GM12878 (cell line): ENCODE results near the gene PASK. TPM values are rescaled to one million over a fixed set of nuclear protein-coding genes. Genes with fewer than 3 reads are reported as not detected.

Experiments
- ATAC-seq: fragments of 200-7000 bp; cut with Tn5 transposase; 3 replicates; pipeline ENCODE4 v1.9.1; 2020; ENCODE audit warnings: mild to moderate bottlenecking, moderate library complexity
- BruUV-seq: library from RNA; stranded (reverse); fragments of 400-500 nt; replicated peaks from 2 replicates; lab custom pipeline; 2021; lab: Mats Ljungman, UMichigan
- CTCF ChIA-PET: fragments of 300-600 bp; sonication (Branson Sonifier 250); formaldehyde crosslinking; extraction: SDS; loops from one replicate; lab custom pipeline; 2021; ENCODE audit warnings: inconsistent platforms; lab: Yijun Ruan, JAX
- POLR2A ChIA-PET: fragments of 350-600 bp; formaldehyde crosslinking; extraction: SDS; loops from one replicate; lab custom pipeline; 2021; ENCODE audit warnings: inconsistent platforms; lab: Charles Lee
- RAD21 ChIA-PET: fragments of 300-600 bp; sonication (Branson Sonifier 250); formaldehyde crosslinking; loops from one replicate; lab custom pipeline; 2023; ENCODE audit warnings: antibody characterized with exemption; ENCODE audit not compliant: unreplicated experiment; lab: Charles Lee
- SMC1A ChIA-PET: fragments of 300-600 bp; sonication (Branson Sonifier 250); formaldehyde crosslinking; loops from one replicate; lab custom pipeline; 2023; ENCODE audit not compliant: unreplicated experiment, uncharacterized antibody; lab: Charles Lee
- DNase-seq: peaks from one replicate; pipeline ENCODE4 v3.0.0-alpha.2; 2011; ENCODE audit warnings: low read depth, low spot score
- FAIRE-seq: peaks from 3 replicates; lab custom pipeline; 2011; peaks lifted over from hg19 to GRCh38; lab: Jason Lieb, UNC
- H2AFZ ChIP-seq: 2 replicates; pipeline ENCODE4 v1.6.0; 2011; ENCODE audit warnings: low read depth, low read length, control low read depth; ENCODE audit not compliant: control insufficient read depth
- H3K27ac ChIP-seq: 2 replicates; pipeline ENCODE4 v1.5.1; 2011; ENCODE audit warnings: control low read depth; ENCODE audit not compliant: control insufficient read depth, insufficient read depth
- H3K27me3 ChIP-seq, 2 experiments: replicated peaks in 1 of 2; 2 replicates each; pipeline versions ENCODE4 v1.6.0 to v1.6.1; 2011; ENCODE audit warnings: low read length in 1 of 2; ENCODE audit not compliant: control insufficient read depth in 2 of 2, insufficient read depth in 2 of 2
- H3K36me3 ChIP-seq, 2 experiments: 2 replicates each; pipeline ENCODE4 v1.5.1; 2011; ENCODE audit warnings: low read length in 1 of 2; ENCODE audit not compliant: control insufficient read depth in 2 of 2, insufficient read depth in 2 of 2
- H3K4me1 ChIP-seq: 2 replicates; pipeline ENCODE4 v1.6.1; 2011; ENCODE audit warnings: mild to moderate bottlenecking, low read length, moderate library complexity, mixed read lengths; ENCODE audit not compliant: control insufficient read depth, insufficient read depth
- H3K4me2 ChIP-seq: 2 replicates; pipeline ENCODE4 v1.6.0; 2011; ENCODE audit warnings: control low read depth; ENCODE audit not compliant: control insufficient read depth, insufficient read depth
- H3K4me3 ChIP-seq: fragments of 200-600 bp; sonication (generic); 2 replicates; pipeline ENCODE4 v1.5.1; 2016
- H3K79me2 ChIP-seq: 2 replicates; pipeline ENCODE4 v1.6.0; 2011; ENCODE audit warnings: low read length; ENCODE audit not compliant: control insufficient read depth, insufficient read depth
- H3K9ac ChIP-seq: 2 replicates; pipeline ENCODE4 v1.8.0; 2011; ENCODE audit warnings: low read length, control low read depth, mixed read lengths; ENCODE audit not compliant: control insufficient read depth, insufficient read depth
- H3K9me3 ChIP-seq: replicated peaks from 3 replicates; pipeline ENCODE4 v1.5.1; 2011; ENCODE audit warnings: mild to moderate bottlenecking, low read length; ENCODE audit not compliant: control insufficient read depth, insufficient read depth
- H4K20me1 ChIP-seq: 2 replicates; pipeline ENCODE4 v1.6.0; 2011; ENCODE audit not compliant: control insufficient read depth, insufficient read depth
- BRCA1 ChIP-seq: IDR thresholded peaks from 2 replicates; pipeline ENCODE4 v1.6.1; 2011; ENCODE audit warnings: low read depth, low read length, improper control_type of control experiment
- POLR2AphosphoS2 ChIP-seq: IDR thresholded peaks from 2 replicates; pipeline ENCODE4 v1.6.1; 2011; ENCODE audit warnings: low read depth, mild to moderate bottlenecking, low read length, improper control_type of control experiment, moderate library complexity
- RCOR1 ChIP-seq: conservative IDR thresholded peaks from 2 replicates; pipeline ENCODE4 v1.6.1; 2012; ENCODE audit warnings: low read depth, low read length, improper control_type of control experiment
- WGBS: methylation state at CpG from one replicate; pipeline ENCODE4 v1.1.6; 2016; ENCODE audit warnings: low lambda C conversion rate; ENCODE audit not compliant: insufficient replicate concordance, insufficient coverage; ENCODE audit errors: missing lambda C conversion rate; 5-methylcytosine and 5-hydroxymethylcytosine counted together
- in situ Hi-C: fragments of 300-500 bp; cut with MboI; formaldehyde crosslinking; loops from 9 replicates; pipeline ENCODE4 v1.14.3; 2018; ENCODE audit warnings: mixed read lengths
- intact Hi-C: fragments of 100-400 bp; cut with micrococcal nuclease; formaldehyde crosslinking; loops from one replicate; pipeline ENCODE4 v1.14.2; 2022; ENCODE audit not compliant: unreplicated experiment
- polyA plus RNA-seq, 11 experiments: library from polyadenylated mRNA; depleted of rRNA in 4 of 11; unstranded in 6 of 11; stranded (reverse) in 5 of 11; fragments of >200 nt; fragmentation: Nextera tagmentation in 4 of 11; fragmentation: Illumina TruSeq in 1 of 11; extraction: Ambion mirVana in 4 of 11; extraction: Trizol in 1 of 11; gene quantifications; 1 replicate in 1 of 11; 2 replicates in 10 of 11; pipeline versions ENCODE4 v1.2.1 to v1.2.3, GENCODE V29; 2011 to 2016; ENCODE audit warnings: inconsistent platforms in 2 of 11, missing spikeins in 2 of 11, low read depth in 1 of 11
- total RNA-seq, 4 experiments: library from RNA; depleted of rRNA in 3 of 4; stranded (reverse); fragments of >200 nt in 3 of 4; fragmentation: Illumina TruSeq in 1 of 4; extraction: Trizol in 1 of 4; gene quantifications; 2 replicates each; pipeline versions ENCODE4 v1.2.1 to v1.2.3, GENCODE V29; 2013 to 2021
- TF ChIP-seq, protein P1 (sequence below): fragments of 450-650 bp; IDR thresholded peaks from 2 replicates; pipeline ENCODE4 v1.6.1; 2017; ENCODE audit warnings: mild to moderate bottlenecking, low read depth, inconsistent platforms; ENCODE audit not compliant: poor library complexity, severe bottlenecking
- TF ChIP-seq, protein P2 (sequence below): fragments of 450-650 bp; formaldehyde crosslinking; IDR thresholded peaks from 2 replicates; pipeline ENCODE4 v1.4.0; 2022; ENCODE audit warnings: mild to moderate bottlenecking, moderate library complexity

The PASK gene
- total and polyA plus RNA-seq, 10 of the 15 experiments (the other 5 are each of a cell fraction or from before 2014, with no cell fraction given), result 9.6 to 62.2 (median 28.5) TPM

DNA sequence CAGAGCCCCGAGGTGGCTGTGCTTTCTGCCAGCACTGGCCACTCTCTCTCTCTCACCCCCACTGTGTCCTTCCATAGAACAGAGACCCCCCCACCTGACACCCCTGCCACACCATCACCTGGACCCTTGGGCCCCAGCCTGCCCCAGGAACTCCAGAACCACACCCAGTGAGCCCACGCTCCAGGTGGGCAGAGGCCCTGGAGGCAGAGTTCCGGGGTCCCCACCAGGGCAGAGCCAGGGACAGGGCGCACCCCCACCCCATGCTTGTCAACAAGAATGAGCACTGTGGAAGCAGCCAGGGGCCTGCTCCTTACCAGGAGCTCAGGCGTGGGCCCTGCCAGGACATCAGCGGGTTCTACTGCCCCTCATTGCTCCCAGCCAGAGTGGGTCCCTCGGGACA is 14.6 kb downstream of the PASK start (continued):
- TF ChIP-seq, protein P1, sequence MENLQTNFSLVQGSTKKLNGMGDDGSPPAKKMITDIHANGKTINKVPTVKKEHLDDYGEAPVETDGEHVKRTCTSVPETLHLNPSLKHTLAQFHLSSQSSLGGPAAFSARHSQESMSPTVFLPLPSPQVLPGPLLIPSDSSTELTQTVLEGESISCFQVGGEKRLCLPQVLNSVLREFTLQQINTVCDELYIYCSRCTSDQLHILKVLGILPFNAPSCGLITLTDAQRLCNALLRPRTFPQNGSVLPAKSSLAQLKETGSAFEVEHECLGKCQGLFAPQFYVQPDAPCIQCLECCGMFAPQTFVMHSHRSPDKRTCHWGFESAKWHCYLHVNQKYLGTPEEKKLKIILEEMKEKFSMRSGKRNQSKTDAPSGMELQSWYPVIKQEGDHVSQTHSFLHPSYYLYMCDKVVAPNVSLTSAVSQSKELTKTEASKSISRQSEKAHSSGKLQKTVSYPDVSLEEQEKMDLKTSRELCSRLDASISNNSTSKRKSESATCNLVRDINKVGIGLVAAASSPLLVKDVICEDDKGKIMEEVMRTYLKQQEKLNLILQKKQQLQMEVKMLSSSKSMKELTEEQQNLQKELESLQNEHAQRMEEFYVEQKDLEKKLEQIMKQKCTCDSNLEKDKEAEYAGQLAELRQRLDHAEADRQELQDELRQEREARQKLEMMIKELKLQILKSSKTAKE, result no peak
- TF ChIP-seq BRCA1, result no peak
- TF ChIP-seq, protein P2, sequence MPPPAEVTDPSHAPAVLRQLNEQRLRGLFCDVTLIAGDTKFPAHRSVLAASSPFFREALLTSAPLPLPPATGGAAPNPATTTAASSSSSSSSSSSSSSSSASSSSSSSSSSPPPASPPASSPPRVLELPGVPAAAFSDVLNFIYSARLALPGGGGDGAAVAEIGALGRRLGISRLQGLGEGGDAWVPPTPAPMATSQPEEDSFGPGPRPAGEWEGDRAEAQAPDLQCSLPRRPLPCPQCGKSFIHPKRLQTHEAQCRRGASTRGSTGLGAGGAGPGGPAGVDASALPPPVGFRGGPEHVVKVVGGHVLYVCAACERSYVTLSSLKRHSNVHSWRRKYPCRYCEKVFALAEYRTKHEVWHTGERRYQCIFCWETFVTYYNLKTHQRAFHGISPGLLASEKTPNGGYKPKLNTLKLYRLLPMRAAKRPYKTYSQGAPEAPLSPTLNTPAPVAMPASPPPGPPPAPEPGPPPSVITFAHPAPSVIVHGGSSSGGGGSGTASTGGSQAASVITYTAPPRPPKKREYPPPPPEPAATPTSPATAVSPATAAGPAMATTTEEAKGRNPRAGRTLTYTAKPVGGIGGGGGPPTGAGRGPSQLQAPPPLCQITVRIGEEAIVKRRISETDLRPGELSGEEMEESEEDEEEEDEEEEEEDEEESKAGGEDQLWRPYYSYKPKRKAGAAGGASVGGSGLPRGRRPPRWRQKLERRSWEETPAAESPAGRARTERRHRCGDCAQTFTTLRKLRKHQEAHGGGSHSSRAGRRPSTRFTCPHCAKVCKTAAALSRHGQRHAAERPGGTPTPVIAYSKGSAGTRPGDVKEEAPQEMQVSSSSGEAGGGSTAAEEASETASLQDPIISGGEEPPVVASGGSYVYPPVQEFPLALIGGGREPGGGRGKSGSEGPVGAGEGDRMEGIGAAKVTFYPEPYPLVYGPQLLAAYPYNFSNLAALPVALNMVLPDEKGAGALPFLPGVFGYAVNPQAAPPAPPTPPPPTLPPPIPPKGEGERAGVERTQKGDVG (CRISPR knock-in tag), result no peak

DNA sequence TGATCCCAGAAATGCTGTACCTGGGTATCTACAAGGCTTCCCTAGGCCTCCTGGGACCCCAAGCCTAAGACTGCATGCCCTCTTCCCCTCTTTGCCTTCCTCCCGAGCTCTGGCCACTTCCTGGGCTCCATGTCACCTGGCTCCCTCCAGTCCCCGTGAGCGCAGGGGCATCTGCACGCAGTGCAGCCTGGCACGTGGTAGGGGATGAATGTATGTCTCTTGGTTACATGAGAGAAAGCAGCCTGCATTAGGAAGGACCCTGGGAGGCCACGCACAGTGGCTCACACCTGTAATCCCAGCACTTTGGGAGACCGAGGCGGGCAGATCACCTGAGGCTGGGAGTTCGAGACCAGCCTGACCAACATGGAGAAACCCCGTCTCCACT is 15.8 kb downstream of the PASK start:
- peaks cover 6 to 17% of the 10 kb centered on the region in 2 experiments for H3K36me3 ChIP-seq
- ChIA-PET SMC1A (interaction anchor here (1.8 kb wide), 1 partner anchor 12 kb away, joined by 4 read pairs; no protein-coding TSS in a partner anchor), RAD21 (no interaction called here)

More for the DNA sequence above, 15.8 kb downstream of the PASK start:
- in situ Hi-C loops, result no loop called here
- 89% methylated on average over 8 of the region's 10 CpGs for WGBS
- DNase-seq (no peak), FAIRE-seq (no peak), ATAC-seq (no peak)
- ChIA-PET POLR2A (interaction anchor here (1.2 to 1.9 kb wide), 3 partner anchors 13 to 23 kb away, joined by 3 to 7 read pairs (median 3); partner anchors contain the start of gene PASK), CTCF (interaction anchor here (2.1 kb wide), 1 partner anchor 16 kb away, joined by 5 read pairs; the partner anchor contains the start of gene PASK)
- intact Hi-C loops, result no loop called here
- no peak overlapping the region for H3K4me3 ChIP-seq
- no peaks in the 10 kb centered on the region for H3K9me3 ChIP-seq
- H3K4me2 ChIP-seq, result no peak overlapping the region
- H4K20me1 ChIP-seq, result no peaks in the 10 kb centered on the region
- peaks cover 13% of the 10 kb centered on the region for H3K4me1 ChIP-seq
- no peak for TF ChIP-seq POLR2AphosphoS2
- no peak for TF ChIP-seq RCOR1
- no peaks in the 10 kb centered on the region for H3K27me3 ChIP-seq
- no peak overlapping the region for H3K27ac ChIP-seq
- no peak overlapping the region for H3K9ac ChIP-seq
- BruUV-seq, result TSS peak; percentile 62
- no peaks in the 10 kb centered on the region; the same call in 1 of the 2 replicates for H3K79me2 ChIP-seq
- no peak overlapping the region for H2AFZ ChIP-seq
